Tibial artery (tissue), 4 donors: ENCODE data around the gene PSMG3.

ENCODE experiments used
- DNase-seq, 2 donors: peaks; one replicate each; pipeline ENCODE4 v3.0.0-alpha.2; 2019
- H3K27ac ChIP-seq, 2 donors: fragments of 200-600 bp; sonication (generic) in 1 of 2; 1 replicate in 1 of 2; 2 replicates in 1 of 2; pipeline ENCODE4 v1.5.1; 2018 to 2019; ENCODE audit warnings: mild to moderate bottlenecking in 1 of 2
- H3K27me3 ChIP-seq, 2 donors: fragments of 200-600 bp; sonication (generic) in 1 of 2; one replicate each; pipeline versions ENCODE4 v1.5.1 to v1.6.0; 2016 to 2019
- H3K36me3 ChIP-seq, 3 donors: fragments of 200-600 bp; sonication (generic) in 2 of 3; one replicate each; pipeline ENCODE4 v1.5.1; 2016 to 2019; ENCODE audit warnings: mild to moderate bottlenecking in 2 of 3
- H3K4me1 ChIP-seq, 4 donors: fragments of 200-600 bp; sonication (generic) in 2 of 4; 1 replicate in 3 of 4; 2 replicates in 1 of 4; pipeline ENCODE4 v1.5.1; 2016 to 2019
- H3K4me3 ChIP-seq, 2 donors: fragments of 200-600 bp; sonication (generic) in 1 of 2; 1 replicate in 1 of 2; 2 replicates in 1 of 2; pipeline ENCODE4 v1.5.1; 2018 to 2019; ENCODE audit warnings: mild to moderate bottlenecking in 2 of 2
- H3K9me3 ChIP-seq, 3 donors: fragments of 200-600 bp; sonication (generic) in 1 of 3; one replicate each; pipeline ENCODE4 v1.5.1; 2016 to 2019
- CTCF ChIP-seq, 2 experiments: fragments of 200-600 bp in 1 of 2; fragments of 450-650 bp in 1 of 2; IDR thresholded peaks; one replicate each; pipeline ENCODE4 v1.5.1; 2017 to 2019; ENCODE audit warnings: antibody characterized with exemption in 2 of 2, mild to moderate bottlenecking in 1 of 2, moderate library complexity in 1 of 2
- intact Hi-C: fragments of 100-400 bp; cut with DNase I; formaldehyde crosslinking; loops from one replicate; pipeline ENCODE4 v1.15.0; 2023; ENCODE audit warnings: low total_unique reads

PSMG3 gene

GRCh38 chr7:1599640-1600395, 30.0 kb upstream of the PSMG3 start:
- H3K9me3 ChIP-seq = no peaks in the 10 kb centered on the region
- no peak for TF ChIP-seq CTCF (IDR thresholded peaks at IDR 0.05)
- intact Hi-C loops = no loop called here
- H3K4me1 ChIP-seq = no peaks in the 10 kb centered on the region
- no peak for DNase-seq
- peaks cover 0 to 80% of the 10 kb centered on the region in 2 donors for H3K27me3 ChIP-seq
- H3K36me3 ChIP-seq = no peaks in the 10 kb centered on the region
- H3K27ac ChIP-seq = no peak overlapping the region
- H3K4me3 ChIP-seq = no peak overlapping the region

- H3K27ac ChIP-seq = no peak overlapping the region
- peaks cover 0 to 76% of the 10 kb centered on the region in 2 donors for H3K27me3 ChIP-seq
- H3K36me3 ChIP-seq = no peaks in the 10 kb centered on the region
- H3K4me1 ChIP-seq = no peaks in the 10 kb centered on the region
- H3K4me3 ChIP-seq = no peak overlapping the region
- no peak for TF ChIP-seq CTCF (IDR thresholded peaks at IDR 0.05)
- DNase-seq = no peak
- intact Hi-C loops = no loop called here
- H3K9me3 ChIP-seq = no peaks in the 10 kb centered on the region
Observed at GRCh38 chr7:1598961-1599639, 29.3 kb upstream of the PSMG3 start.

- Histone ChIP-seq H3K9me3 (no peaks in the 10 kb centered on the region), H3K36me3 (no peaks in the 10 kb centered on the region), H3K4me3 (no peak overlapping the region), H3K27ac (no peak overlapping the region), H3K27me3 (peaks cover 0 to 74% of the 10 kb centered on the region in 2 donors), H3K4me1 (no peaks in the 10 kb centered on the region)
- DNase-seq = no peak
- TF ChIP-seq CTCF (IDR thresholded peaks at IDR 0.05) = no peak
- intact Hi-C loops = no loop called here
Observed at GRCh38 chr7:1598286-1598685, 28.5 kb upstream of the PSMG3 start.

- H3K9me3 ChIP-seq = no peaks in the 10 kb centered on the region
- no peak for TF ChIP-seq CTCF (IDR thresholded peaks at IDR 0.05)
- DNase-seq = no peak
- no peak overlapping the region for H3K27ac ChIP-seq
- no peaks in the 10 kb centered on the region for H3K4me1 ChIP-seq
- H3K27me3 ChIP-seq = peaks cover 0 to 76% of the 10 kb centered on the region in 2 donors
- intact Hi-C loops = no loop called here
- H3K36me3 ChIP-seq = no peaks in the 10 kb centered on the region
- H3K4me3 ChIP-seq = no peak overlapping the region
Observed at GRCh38 chr7:1597791-1598190, 28.0 kb upstream of the PSMG3 start.

- Histone ChIP-seq H3K36me3 (no peaks in the 10 kb centered on the region), H3K9me3 (no peaks in the 10 kb centered on the region), H3K4me1 (no peaks in the 10 kb centered on the region), H3K27ac (no peak overlapping the region), H3K27me3 (peaks cover 0 to 76% of the 10 kb centered on the region in 2 donors), H3K4me3 (no peak overlapping the region)
- TF ChIP-seq CTCF (IDR thresholded peaks at IDR 0.05) = no peak
- intact Hi-C loops = no loop called here
- DNase-seq = no peak
Observed at GRCh38 chr7:1597066-1597760, 27.4 kb upstream of the PSMG3 start.
